ENCODE results near the gene SNCG. TPM values are rescaled to one million over a fixed set of nuclear protein-coding genes. Genes with fewer than 3 reads are reported as not detected.
A peak's percentile ranks its signal among the peaks of the same experiment; 100 is the strongest.
"Not testable (repeated sequence)": the region's sequence is repeated elsewhere in the genome, so short reads cannot be mapped to it uniquely, and the experiment has no call there.

The SNCG gene
- total and polyA plus RNA-seq, 8 donors = 3.8 to 59.6 (median 7.6) TPM; not detected in 1

DNA sequence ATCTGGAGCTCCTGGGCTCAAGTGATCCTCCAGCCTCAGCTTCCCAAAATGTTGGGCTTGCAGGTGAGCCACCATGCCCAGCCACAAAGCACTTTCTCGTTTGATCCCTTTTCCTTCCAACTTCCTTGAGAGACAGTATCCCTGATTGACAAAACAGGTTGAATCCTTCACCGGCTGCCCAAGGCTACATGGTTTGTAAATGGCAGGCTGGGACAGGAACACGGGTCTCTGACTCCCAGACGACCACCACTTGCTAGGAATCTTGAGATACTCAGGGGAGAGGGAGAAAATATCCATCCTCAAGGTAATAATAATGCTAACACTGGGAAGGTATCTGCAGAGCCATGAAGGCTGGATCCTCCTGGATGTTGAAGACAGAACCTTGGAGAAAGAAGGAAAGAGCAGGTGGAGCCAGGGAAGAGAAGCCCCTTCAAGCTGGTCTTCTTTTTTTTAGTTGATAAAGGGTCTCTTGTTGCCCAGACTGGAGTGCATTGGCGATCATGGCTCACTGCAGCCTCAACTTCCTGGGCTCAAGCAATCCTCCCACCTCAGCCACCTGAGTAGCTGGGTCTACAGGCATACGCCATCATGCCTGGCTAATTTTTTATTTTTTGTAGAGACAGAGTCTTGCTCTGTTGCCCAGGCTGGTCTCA is 20.8 kb upstream of the SNCG start:
- TF ChIP-seq EP300 (IDR thresholded peaks at IDR 0.05) (no peak), POLR2A (IDR thresholded peaks at IDR 0.05) (no peak), CTCF (IDR thresholded peaks at IDR 0.05) (no peak), POLR2AphosphoS5 (IDR thresholded peaks at IDR 0.05) (no peak)
- H3K36me3 ChIP-seq = peaks cover 0 to 14% (median 5%) of the 10 kb centered on the region in 4 donors
- intact Hi-C loops (cut with DNase I; ENCODE audit: low total_unique reads) = no loop called here
- H3K4me1 ChIP-seq = peaks cover 4 to 42% (median 23%) of the 10 kb centered on the region in 4 donors
- no peaks in the 10 kb centered on the region for H3K9me3 ChIP-seq
- peak overlapping the region in 2 of 5 donors; percentile 2 to 15 for H3K27ac ChIP-seq
- H3K4me3 ChIP-seq = no peak overlapping the region
- DNase-seq = no peak
- 67 to 72% (median 70%) methylated on average over 6 of the region's 6 CpGs for WGBS, 5 donors
- H3K27me3 ChIP-seq = peaks cover 0 to 5% (median 0%) of the 10 kb centered on the region in 3 donors

- intact Hi-C loops (cut with DNase I; ENCODE audit: low total_unique reads) = no loop called here
- TF ChIP-seq EP300 (IDR thresholded peaks at IDR 0.05) (no peak), POLR2A (IDR thresholded peaks at IDR 0.05) (no peak), CTCF (IDR thresholded peaks at IDR 0.05) (no peak), POLR2AphosphoS5 (IDR thresholded peaks at IDR 0.05) (no peak)
- no peak for DNase-seq
- Histone ChIP-seq H3K4me1 (peaks cover 4 to 45% (median 27%) of the 10 kb centered on the region in 4 donors), H3K27ac (peak overlapping the region in 1 of 5 donors; percentile 15), H3K27me3 (peaks cover 0 to 10% (median 0%) of the 10 kb centered on the region in 3 donors), H3K36me3 (peaks cover 0 to 14% (median 5%) of the 10 kb centered on the region in 4 donors), H3K9me3 (no peaks in the 10 kb centered on the region), H3K4me3 (no peak overlapping the region)
- 78 to 90% (median 86%) methylated on average over 2 of the region's 2 CpGs for WGBS, 5 donors
Observed at GRCh38 chr10:86938260-86938659, 20.1 kb upstream of the SNCG start.

DNA sequence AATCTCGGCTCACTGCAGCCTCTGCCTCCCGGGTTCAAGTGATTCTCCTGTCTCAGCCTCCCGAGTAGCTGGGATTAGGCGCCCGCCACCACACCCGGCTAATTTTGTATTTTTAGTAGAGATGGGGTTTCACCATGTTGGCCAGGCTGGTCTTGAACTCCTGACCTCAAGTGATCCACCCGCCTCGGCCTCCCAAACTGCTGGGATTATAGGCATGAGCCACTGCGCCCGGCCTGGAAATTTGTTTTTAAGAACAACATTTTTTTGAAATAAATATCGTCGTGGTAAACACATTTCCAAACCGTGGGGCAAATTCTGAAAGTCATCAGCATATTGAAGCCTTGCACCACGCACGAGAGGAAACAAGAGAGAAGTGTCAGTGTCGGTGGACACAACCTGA is 18.3 kb upstream of the SNCG start:
- DNase-seq; H3K4me3 ChIP-seq; intact Hi-C loops (cut with DNase I; ENCODE audit: low total_unique reads); H3K27ac ChIP-seq; H3K9me3 ChIP-seq: not testable (repeated sequence)
- peaks cover 4 to 54% (median 29%) of the 10 kb centered on the region in 4 donors for H3K4me1 ChIP-seq
- peaks cover 0 to 10% (median 0%) of the 10 kb centered on the region in 3 donors for H3K27me3 ChIP-seq
- 83 to 90% (median 84%) methylated on average over 16 of the region's 16 CpGs for WGBS, 5 donors
- peaks cover 0 to 14% (median 5%) of the 10 kb centered on the region in 4 donors for H3K36me3 ChIP-seq

- Histone ChIP-seq H3K27ac (no peak overlapping the region), H3K4me1 (peaks cover 5 to 60% (median 35%) of the 10 kb centered on the region in 4 donors), H3K36me3 (peaks cover 0 to 14% (median 5%) of the 10 kb centered on the region in 4 donors), H3K9me3 (no peaks in the 10 kb centered on the region), H3K27me3 (peaks cover 0 to 10% (median 0%) of the 10 kb centered on the region in 3 donors), H3K4me3 (no peak overlapping the region)
- no peak for TF ChIP-seq POLR2A (IDR thresholded peaks at IDR 0.05)
- TF ChIP-seq POLR2AphosphoS5 (IDR thresholded peaks at IDR 0.05) = no peak
- TF ChIP-seq EP300 (IDR thresholded peaks at IDR 0.05) = no peak
- no peak for TF ChIP-seq CTCF (IDR thresholded peaks at IDR 0.05)
- intact Hi-C loops (cut with DNase I; ENCODE audit: low total_unique reads) = no loop called here
- DNase-seq = peak in 1 of 2 donors; percentile 20
- 77 to 100% (median 86%) methylated on average over 3 to 6 of the region's 6 CpGs for WGBS, 5 donors
Observed at GRCh38 chr10:86940677-86941076, 17.7 kb upstream of the SNCG start.

DNA sequence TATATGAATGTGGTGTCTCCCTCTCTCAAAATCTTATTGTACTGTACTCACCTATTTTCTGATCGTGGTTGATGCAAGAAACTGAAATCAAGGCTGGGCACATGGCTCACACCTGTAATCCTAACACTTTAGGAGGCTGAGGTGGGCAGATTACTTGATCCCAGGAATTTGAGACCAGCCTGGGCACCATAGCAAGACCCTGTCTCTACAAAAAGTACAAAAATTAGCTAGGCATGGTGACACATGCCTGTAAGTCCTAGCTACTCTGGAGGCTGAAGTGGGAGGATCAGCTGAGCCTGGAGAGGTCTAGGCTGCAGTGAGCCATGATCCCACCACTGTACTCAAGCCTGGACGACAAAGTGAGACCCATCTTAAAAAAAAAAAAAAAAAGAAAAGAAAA is 17.0 kb upstream of the SNCG start:
- DNase-seq = no peak
- TF ChIP-seq POLR2A (IDR thresholded peaks at IDR 0.05) = no peak
- no peak for TF ChIP-seq EP300 (IDR thresholded peaks at IDR 0.05)
- no peak for TF ChIP-seq POLR2AphosphoS5 (IDR thresholded peaks at IDR 0.05)
- TF ChIP-seq CTCF (IDR thresholded peaks at IDR 0.05) = no peak
- peaks cover 0 to 10% (median 0%) of the 10 kb centered on the region in 3 donors for H3K27me3 ChIP-seq
- H3K27ac ChIP-seq = no peak overlapping the region
- intact Hi-C loops (cut with DNase I; ENCODE audit: low total_unique reads) = no loop called here
- no peaks in the 10 kb centered on the region for H3K9me3 ChIP-seq
- peaks cover 11 to 67% (median 39%) of the 10 kb centered on the region in 4 donors for H3K4me1 ChIP-seq
- 60 to 91% (median 74%) methylated on average over 2 of the region's 2 CpGs for WGBS, 5 donors
- peaks cover 0 to 10% (median 3%) of the 10 kb centered on the region in 4 donors for H3K36me3 ChIP-seq
- H3K4me3 ChIP-seq = no peak overlapping the region
